ENCODE data around the gene RAB22A. TPM values are rescaled to one million over a fixed set of nuclear protein-coding genes. Genes with fewer than 3 reads are reported as not detected.

RAB22A gene
- total and polyA plus RNA-seq, 9 of the 15 experiments (the other 6 are each of a cell fraction or from before 2014, with no cell fraction given): 1.1 to 8.0 (median 6.7) TPM

DNA sequence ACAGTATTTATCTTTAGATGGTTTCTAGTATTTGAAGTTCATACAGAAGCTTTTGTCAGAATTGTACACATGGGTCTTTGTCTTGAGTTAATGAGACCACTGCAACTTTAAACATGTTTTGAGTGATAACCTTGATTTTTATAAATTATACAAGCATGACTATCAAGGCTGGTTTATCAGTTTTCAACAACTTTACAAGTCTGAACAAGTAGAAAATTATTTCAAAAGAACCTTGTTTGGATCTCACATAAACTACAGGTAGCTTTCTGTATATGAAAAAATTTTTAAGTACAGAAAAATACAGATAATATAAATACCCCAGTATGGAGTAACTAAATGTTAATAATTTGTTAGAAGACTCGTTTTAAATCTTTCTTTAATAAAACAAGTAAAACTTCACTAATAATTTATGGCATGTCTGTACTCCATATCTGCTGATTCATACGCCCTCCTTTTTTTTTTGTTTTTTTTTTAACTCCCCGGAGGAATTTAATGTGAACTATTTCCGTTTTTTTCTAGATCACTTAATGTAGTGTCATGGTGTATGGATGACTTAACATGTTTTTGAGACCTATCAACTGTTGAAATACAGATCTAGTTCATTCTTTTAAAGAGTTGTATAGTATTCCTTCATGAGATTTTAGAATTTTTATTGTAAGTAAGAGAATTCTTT lies 97.8 kb downstream of the RAB22A start (continued):
- TF ChIP-seq, protein P1, sequence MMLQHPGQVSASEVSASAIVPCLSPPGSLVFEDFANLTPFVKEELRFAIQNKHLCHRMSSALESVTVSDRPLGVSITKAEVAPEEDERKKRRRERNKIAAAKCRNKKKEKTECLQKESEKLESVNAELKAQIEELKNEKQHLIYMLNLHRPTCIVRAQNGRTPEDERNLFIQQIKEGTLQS (IDR thresholded peaks at IDR 0.05): peak; percentile 6; the same call in 1 of the 2 replicates
- TF ChIP-seq, protein P1 (CRISPR knock-in tag; conservative IDR thresholded peaks at IDR 0.05): no peak
- TF ChIP-seq ARID3A (IDR thresholded peaks at IDR 0.05; ENCODE audit: borderline replicate concordance, low read depth, low read length): peak; percentile 61; the same call in 1 of the 2 replicates
- TF ChIP-seq MAFF (IDR thresholded peaks at IDR 0.05; ENCODE audit: low read length): peak; percentile 60; the same call in 1 of the 2 replicates
- TF ChIP-seq RBM39 (optimal IDR thresholded peaks at IDR 0.05; ENCODE audit: low read depth, low read length): no peak
- no peak for TF ChIP-seq ZNF561 (CRISPR knock-in tag; conservative IDR thresholded peaks at IDR 0.05)
- TF ChIP-seq MYC (IDR thresholded peaks at IDR 0.05; ENCODE audit: low read depth, low read length): no peak
- no peak for TF ChIP-seq MYC (CRISPR knock-in tag; IDR thresholded peaks at IDR 0.05; ENCODE audit: borderline replicate concordance, low read depth)
- TF ChIP-seq EP300 (IDR thresholded peaks at IDR 0.05; ENCODE audit: low read length): peak; percentile 25; the same call in 1 of the 2 replicates
- TF ChIP-seq NFYB (IDR thresholded peaks at IDR 0.05; ENCODE audit: extremely low read depth, insufficient read length): no peak
- TF ChIP-seq FOXP1 (CRISPR knock-in tag; IDR thresholded peaks at IDR 0.05): no peak
- peak; percentile 91 for TF ChIP-seq ZBTB40 (IDR thresholded peaks at IDR 0.05)
- no peak for TF ChIP-seq ZBTB40 (CRISPR knock-in tag; IDR thresholded peaks at IDR 0.05)
- TF ChIP-seq, protein P2, sequence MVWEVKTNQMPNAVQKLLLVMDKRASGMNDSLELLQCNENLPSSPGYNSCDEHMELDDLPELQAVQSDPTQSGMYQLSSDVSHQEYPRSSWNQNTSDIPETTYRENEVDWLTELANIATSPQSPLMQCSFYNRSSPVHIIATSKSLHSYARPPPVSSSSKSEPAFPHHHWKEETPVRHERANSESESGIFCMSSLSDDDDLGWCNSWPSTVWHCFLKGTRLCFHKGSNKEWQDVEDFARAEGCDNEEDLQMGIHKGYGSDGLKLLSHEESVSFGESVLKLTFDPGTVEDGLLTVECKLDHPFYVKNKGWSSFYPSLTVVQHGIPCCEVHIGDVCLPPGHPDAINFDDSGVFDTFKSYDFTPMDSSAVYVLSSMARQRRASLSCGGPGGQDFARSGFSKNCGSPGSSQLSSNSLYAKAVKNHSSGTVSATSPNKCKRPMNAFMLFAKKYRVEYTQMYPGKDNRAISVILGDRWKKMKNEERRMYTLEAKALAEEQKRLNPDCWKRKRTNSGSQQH (CRISPR knock-in tag; IDR thresholded peaks at IDR 0.05): no peak
